HG03575 (cell line): ENCODE measurements around the gene ATRIP.
"Not testable (repeated sequence)": the region's sequence is repeated elsewhere in the genome, so short reads cannot be mapped to it uniquely, and the experiment has no call there.

ENCODE experiments used
- ATAC-seq: cut with Tn5 transposase; IDR thresholded peaks from one replicate; pipeline ENCODE4 v1.9.1; 2021; ENCODE audit not compliant: unreplicated experiment, insufficient number of reproducible peaks, low FRiP score; ENCODE audit errors: extremely low read depth

The ATRIP gene

DNA sequence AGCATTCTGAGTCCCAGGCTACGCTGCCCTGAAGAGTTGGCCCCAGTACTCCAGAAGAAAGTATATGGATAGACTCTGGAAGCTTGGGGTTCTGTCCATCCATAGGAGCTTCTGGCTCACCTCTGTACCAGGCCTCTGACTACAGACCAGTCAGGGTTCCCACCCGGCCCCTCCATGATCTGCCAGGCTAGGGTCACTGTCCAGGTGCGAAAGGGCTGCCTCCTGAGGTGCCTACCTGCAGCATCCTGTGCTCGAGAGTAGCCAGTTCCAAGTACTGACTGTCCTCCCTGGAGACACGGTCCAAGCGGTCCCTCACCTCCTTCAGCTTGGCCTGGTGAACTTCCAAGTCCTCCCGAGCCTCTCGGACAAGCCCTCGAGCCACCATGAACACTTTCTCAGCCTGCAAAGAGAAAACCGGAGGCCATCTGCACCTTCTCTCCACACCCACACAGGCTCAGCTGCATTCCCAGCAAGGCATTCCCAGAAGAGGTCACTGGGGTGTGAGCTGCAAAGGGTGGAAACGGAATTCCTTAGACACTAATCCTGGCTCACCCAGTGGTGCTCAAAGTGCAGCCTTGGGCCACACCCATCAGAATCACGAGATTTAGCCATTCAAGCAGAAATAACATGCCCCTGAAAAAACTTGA lies 12.9 kb upstream of the ATRIP start:
- no peak for ATAC-seq

DNA sequence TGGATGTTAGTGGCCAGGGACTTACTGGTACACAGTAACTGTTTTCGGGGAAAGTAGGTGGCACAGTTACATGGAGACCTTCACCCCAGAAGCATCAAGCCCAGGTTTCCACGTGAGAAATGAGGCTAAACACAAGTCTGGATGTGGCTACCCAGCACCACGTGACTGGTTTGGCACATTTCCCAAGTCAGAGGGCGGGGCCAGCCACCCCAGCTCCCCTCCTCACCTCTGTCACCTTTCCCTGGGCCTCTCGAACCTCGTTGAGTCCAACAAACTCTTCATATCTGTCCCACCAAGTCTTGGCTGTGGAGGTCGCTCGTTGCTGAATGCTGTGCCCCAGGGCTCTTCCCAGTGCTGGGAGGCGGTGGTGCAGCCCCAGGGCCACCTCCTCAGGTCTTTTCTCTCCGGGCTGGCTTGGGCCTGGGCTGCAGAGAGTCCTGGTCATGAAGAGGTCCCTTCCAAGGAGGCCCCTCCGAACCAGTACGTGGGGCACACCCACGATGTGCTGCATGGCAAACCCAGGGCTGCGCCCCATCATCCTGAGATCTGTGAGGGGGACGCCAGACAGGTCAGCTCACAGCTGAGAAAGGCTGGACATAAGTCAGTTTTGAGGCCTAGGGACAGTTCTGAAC lies 11.8 kb upstream of the ATRIP start:
- ATAC-seq, result no peak

DNA sequence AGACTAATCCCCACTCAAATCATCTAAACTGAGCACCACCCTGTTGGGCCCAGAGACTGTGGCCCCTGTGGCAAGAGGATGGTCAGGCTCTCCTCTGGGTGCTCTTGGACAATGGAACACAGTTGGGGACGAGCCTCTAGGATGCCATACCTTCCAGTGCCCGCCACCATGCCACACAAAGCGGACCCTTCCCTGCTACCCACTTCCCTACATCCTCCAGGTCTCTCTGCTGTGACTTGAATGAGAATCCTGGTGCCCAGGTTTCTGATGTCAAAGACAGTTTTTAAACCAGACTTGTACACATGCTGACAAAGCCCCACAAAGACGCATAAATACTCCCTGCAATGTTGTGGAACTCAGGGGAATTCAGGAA lies 11.3 kb upstream of the ATRIP start:
- no peak for ATAC-seq

DNA sequence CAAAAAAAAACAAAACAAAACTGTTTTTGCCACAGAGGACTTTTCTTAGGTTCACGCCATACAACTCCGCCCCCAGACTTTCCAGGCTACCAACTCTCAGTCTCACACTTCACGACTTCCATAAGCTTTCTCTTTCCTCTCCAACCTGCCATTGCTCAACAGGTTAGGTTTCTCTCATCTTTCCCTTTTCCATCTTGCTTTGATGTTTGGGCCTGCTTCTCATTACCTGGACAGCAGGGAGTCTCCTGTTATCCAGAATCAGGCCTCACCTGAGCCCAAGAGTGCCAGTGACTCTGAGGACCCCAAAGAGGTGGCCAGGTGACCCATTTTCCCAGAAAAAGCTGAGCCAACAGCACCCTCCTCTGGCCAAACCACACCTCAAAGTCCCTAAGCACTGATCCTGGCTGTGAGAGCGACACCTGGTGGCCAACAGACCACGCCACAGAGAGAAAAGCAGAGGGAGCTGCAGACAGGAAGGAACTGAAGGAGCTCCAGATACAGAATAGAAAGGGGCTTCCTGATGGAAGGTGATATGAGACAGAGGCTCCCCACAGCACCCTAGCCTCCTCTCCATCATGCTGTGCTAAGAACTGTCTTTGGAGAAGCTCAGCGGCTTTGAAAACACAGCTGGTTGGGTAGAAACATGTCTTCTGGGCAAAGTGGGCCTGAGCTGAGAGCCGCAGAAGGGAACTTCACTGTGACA lies 10.6 kb upstream of the ATRIP start:
- ATAC-seq, result no peak

DNA sequence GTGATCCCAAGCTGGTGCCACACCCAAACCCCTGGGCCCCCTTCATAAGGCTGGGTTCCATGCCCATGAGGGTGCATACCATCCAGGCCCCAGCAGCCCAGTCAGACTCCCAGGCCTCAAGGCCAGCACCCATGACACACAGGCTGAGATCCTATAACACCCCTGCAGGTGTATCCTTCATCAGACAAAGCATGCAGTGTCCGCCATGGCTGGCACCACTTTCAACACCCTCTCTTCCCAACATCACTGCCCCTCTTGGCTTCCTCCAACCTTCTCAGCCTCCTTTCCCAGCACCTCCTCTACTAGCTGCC lies 10.1 kb upstream of the ATRIP start:
- no peak for ATAC-seq

DNA sequence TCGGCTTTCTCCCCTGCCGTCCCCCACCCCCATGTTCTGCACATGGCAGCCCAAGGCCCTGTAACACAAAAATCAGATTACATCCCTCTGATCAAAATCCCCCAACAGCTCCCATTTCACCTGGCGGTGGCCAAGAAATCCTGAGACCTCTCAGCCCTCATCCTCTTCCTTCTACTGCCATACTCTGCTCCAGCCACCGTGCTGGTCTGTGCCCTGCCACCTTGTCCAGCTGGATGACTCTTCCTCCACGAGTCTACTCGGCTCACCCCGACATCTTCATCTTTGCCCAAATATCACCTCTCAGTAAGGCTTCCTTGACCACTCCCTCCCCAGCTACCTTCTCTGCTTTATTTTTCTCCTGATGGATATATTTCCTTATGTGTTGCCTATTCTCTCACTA lies 9.7 kb upstream of the ATRIP start:
- no peak for ATAC-seq

DNA sequence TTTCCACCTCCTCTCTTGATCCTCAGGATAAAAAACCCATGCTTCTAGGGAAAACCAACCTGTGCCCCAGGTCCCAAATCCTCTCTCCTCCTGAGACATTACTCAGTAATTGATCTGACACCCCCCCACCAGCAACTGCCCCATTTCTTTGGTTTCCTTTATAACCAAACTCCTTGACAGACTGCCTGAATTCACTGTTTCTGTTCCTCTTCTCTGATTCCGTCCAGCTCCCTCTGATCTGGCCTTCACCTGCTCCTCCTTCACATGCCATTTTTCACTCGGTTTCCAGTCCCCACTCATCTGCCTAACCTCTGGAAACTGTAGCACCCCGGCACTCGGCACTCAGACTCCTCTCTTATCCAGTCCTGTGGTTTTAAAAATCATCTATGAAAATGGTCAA lies 8.7 kb upstream of the ATRIP start:
- no peak for ATAC-seq

DNA sequence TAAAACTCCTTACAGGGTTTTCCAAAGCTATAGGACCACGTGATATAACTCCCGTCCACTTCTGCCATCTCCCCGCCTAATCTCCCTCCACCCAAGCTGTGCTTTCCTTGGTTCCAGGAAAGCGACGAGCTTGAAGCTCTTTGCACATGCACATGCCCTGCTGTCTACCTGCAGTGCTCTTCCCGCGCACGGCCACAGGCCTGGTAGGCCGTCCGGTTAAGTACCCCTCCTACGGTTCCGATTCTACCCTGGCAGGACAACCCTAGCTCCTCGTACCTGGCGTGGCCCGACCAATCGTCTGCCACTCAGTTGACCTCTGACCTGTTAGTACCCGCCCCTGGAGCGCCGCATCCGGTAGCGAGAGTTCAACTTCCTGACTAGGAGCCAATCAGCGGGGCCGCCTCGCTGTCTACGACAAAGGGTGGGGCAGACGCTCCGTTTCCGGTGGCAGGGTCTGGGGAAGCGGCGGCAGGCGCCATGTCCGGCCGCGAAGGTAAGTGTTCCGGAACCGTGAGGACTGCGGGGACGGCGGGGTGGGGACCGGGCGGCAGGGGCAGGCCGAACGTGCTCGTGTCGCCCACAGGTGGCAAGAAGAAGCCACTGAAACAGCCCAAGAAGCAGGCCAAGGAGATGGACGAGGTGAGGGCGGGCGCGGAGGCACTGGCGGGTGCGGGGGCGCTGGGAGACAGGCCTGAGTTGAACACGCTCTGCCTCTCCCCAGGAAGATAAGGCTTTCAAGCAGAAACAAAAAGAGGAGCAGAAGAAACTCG lies 6.5 kb upstream of the ATRIP start, which contains the start of the genes CCDC51 and TMA7:
Gene CCDC51 (minus strand): TSS at position 300 of the 770 bp plus-strand sequence. CDS start 4,991 bp downstream, outside the sequence.
Gene TMA7 (plus strand): TSS at position 438 of the 770 bp plus-strand sequence. CDS start 40 bp downstream, at position 478.
- ATAC-seq, result peak; percentile 54

DNA sequence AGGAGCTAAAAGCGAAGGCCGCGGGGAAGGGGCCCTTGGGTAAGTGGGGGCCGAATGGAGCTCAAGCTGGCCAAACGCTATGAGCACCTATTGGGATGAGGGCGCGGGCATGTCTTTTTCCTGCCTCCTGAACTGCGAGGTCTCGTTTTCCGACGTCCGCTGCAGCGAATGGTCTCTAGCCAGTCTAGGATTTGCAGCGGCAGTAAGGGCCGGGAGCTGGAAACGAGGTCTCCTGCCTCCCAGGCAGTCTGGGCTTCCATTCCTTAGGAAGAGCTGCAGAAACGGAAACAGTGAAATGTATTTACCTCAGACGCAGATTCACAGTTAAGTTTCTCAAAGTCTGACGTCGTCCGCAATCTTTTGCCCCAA lies 6.0 kb upstream of the ATRIP start:
- no peak for ATAC-seq

DNA sequence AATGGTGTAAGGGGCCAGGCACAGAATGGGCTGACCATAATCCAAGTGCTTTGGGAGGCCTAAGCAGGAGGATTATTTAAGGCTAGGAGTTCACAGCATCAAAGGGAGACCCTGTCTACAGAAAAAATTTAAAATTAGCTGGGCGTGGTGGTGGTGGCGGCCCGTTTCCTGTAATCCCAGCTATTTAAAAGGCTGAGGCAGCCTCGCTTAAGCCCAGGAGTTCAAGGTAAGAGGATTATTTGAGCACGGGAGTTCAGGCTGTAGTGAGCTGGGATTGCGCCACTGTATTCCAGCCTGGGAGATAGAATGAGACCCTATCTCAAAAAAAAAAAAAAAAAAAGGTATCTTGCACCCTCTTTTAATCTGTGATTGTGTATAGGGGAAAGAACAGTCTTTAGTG lies 4.6 kb upstream of the ATRIP start:
- no peak for ATAC-seq

DNA sequence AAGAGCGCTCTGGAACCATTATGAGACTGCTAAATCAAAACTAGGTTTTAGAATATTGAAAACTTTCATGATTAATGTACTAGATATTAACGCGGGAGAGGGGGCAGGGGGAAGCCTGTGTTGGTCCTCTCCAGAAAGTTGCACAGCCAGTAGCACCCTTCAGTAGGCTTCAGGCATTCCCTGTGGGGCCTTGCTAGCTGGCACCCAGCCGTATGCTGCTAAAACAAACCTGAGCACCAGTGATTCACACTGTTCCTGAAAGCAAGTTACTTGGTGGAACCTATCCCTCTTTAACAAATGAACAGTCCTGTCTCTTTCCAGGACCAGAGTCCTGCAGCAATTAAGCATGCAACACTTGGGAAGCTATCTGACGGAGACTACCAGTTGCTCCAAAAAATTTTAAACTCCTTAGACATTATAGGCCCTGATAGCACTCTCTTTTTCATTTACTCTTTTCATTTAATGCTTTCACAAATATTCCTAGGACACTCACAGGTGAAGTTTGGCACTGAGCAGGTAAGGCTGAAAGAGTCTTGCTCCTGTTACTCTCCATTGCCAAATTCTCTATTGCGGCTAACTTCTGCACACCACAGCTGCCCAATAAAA lies 1.2 kb upstream of the ATRIP start:
- ATAC-seq, result no peak

DNA sequence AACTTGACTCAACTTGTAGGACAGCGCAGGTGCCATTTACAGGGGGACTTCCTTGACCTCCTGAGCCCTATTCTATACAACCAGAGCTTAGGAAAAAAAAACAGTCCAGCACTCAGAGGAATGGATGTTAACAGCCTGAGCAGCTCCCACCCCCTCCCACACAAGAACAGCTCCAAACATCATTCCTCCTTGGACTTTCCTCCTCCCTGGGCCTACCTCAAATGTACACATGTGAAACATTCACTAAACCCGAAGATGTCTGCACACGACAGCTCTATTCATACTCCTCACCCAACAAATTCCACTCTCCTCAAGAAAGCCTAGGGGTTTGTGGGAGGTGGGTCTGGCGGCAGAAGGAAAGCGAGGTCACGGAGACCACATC lies 503 bp upstream of the ATRIP start:
- ATAC-seq, result no peak

DNA sequence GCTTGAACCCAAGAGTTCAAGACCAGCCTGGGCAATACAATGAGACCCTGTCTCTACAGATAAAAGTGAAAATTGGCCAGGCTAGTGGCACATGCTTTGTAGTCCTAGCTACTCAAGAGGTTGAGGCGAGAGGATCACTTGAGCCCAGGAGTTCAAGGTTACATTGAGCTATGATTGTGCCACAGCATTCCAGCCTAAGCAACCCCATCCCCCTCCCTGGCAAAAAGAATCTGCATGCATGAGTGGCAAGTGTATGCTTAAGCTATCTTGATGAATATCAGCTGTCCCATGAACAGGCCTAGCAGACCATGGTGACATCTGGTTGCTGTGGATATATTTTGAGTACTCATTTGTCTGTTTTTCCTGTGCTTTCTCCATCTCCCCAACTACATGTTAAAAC lies 4.7 kb downstream of the ATRIP start:
- ATAC-seq, result no peak

DNA sequence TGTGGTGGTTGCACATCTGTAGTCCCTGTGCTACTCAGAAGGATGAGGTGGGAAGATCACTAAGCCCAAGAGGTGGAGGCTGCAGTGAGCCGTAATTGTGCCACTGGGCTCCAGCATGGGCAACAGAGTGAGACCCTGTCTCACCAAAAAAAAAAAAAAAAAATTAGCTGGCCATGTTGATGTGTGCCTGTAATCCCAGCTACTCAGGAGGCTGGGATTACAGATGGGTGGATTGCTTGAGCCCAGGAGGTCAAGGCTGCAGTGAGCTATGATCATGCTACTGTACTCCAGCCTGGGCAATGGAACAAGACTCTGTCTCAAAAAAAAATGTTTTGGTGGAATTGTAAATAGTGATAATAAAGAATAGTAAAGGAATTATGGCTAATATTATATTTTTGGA lies 9.9 kb downstream of the ATRIP start:
- no peak for ATAC-seq

DNA sequence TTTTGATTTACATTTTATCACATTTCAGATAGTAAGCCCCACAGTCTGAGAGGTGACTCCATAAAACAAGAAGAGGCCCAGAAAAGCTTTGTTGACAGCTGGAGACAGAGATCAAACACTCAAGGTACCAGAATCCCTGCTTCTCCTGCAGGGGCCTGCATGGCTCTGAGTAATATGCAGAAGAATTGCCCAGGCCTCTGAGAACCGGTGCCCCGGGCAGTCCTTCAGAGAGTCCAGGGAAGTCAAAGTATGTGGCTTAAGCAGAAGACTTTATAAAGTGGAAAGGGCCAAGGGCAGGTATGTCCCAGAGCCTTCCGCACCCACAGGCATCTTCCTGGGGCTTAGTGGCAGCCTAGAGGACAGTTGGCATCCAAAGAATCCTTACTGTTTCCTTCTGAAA lies 12.8 kb downstream of the ATRIP start:
- no peak for ATAC-seq

DNA sequence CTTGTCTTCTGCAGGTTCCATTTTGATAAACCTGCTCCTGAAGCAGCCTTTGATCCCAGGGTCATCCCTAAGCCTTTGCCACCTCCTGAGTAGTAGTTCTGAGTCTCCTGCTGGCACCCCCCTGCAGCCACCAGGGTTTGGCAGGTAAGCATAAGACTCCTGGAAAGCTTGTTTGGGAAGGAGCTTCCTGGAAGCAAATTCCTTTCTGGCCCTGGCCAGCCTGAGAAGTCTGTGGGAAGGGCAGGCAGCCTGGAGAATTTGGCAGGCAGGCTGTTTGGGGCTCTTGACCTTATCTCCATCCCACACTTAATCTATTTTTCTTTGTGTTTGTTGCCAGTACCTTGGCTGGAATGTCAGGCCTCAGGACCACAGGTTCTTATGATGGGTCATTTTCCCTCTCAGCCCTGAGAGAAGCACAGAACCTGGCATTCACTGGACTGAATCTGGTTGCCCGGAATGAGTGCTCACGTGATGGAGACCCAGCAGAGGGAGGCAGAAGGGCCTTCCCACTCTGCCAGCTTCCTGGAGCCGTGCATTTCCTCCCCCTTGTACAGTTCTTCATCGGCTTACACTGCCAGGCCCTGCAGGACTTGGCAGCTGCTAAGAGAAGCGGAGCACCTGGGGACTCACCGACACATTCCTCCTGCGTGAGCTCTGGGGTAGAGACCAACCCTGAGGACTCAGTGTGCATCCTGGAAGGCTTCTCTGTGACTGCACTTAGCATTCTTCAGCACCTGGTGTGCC lies 13.4 kb downstream of the ATRIP start:
- no peak for ATAC-seq

DNA sequence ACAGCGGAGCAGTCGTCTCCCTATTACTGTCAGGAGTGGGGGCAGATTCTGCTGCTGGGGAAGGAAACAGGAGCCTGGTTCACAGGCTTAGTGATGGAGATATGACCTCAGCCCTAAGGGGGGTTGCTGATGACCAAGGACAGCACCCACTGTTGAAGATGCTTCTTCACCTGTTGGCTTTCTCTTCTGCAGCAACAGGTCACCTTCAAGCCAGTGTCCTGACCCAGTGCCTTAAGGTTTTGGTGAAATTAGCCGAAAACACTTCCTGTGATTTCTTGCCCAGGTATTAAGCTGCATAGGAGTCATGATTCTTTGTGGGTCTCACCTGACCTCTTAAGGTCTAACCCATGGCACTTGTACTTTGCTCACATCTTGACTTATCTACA lies 14.0 kb downstream of the ATRIP start:
- ATAC-seq, result no peak

DNA sequence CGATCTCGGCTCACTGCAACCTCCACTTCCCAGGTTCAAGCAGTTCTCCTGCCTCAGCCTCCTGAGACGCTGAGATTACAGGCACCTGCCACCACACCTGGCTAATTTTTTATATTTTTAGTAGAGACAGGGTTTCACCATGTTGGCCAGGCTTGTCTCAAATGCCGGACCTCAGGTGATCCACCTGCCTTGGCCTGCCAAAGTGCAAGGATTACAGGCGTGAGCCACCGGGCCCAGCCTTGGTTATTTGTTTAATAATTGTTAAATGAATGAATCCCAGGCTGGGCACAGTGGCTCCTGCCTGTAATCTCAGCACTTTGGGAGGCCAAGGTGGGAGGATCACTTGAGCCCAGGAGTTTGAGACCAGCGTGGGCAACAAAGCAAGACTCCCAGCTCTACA lies 15.2 kb downstream of the ATRIP start:
- ATAC-seq, result not testable (repeated sequence)

DNA sequence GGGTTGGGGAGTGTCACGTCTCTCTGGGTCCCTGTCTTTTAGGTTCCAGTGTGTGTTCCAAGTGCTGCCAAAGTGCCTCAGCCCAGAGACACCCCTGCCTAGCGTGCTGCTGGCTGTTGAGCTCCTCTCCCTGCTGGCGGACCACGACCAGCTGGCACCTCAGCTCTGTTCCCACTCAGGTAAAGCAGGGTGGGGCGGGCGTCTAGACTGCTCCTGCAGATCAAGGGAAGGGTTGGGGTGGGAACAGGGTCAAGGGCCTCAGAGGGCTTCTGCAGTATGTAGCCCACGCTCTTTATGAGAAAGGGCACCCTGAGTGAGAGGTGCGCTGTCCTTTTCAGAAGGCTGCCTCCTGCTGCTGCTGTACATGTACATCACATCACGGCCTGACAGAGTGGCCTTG lies 17.2 kb downstream of the ATRIP start:
- no peak for ATAC-seq
